HEK293T (cell line): ENCODE measurements around the gene TMEM176B.

Experiments used
- BHLHE40 ChIP-seq: fragments of 450-650 bp; IDR thresholded peaks from 2 replicates; pipeline ENCODE4 v1.6.1; 2016; ENCODE audit warnings: mild to moderate bottlenecking, moderate library complexity, borderline replicate concordance
- ELF4 ChIP-seq: fragments of 450-650 bp; IDR thresholded peaks from 2 replicates; pipeline ENCODE4 v1.6.1; 2017; ENCODE audit warnings: antibody characterized with exemption
- FOXK2 ChIP-seq: fragments of 450-650 bp; IDR thresholded peaks from 2 replicates; pipeline ENCODE4 v1.6.1; 2016; ENCODE audit warnings: mild to moderate bottlenecking
- PKNOX1 ChIP-seq: fragments of 450-650 bp; IDR thresholded peaks from 2 replicates; pipeline ENCODE4 v1.6.1; 2016
- SP1 ChIP-seq: fragments of 450-650 bp; IDR thresholded peaks from 2 replicates; pipeline ENCODE4 v1.6.1; 2017
- SUZ12 ChIP-seq: fragments of 450-650 bp; IDR thresholded peaks from 2 replicates; pipeline ENCODE4 v1.6.1; 2016; ENCODE audit warnings: mild to moderate bottlenecking

GRCh38 chr7:150742286-150742968 lies 57.7 kb downstream of the TMEM176B start:
- TF ChIP-seq BHLHE40 (no peak), SP1 (no peak), PKNOX1 (no peak), FOXK2 (no peak), ELF4 (no peak), SUZ12 (no peak)
